ENCODE data around the gene MS4A18.

MS4A18 gene

DNA sequence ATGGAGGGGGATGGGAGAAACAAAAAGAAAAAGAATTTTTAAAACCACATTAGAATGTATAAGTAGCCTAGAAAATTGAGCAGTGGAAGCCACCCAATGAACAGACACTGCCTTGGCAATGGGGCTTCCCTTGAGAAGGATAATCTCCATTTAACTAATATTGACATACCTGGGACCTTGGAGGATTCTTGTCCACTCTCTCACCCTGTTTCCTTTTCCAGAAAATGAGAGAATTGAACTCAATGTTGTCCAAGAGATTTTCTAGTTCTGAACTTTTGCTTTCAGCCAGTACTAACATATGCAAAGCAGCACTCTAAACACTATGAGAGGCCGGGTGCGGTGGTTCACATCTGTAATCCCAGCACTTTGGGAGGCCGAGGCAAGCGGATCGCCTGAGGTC is 24.6 kb upstream of the MS4A18 start:
- Histone ChIP-seq H3K27me3 (no peaks in the 10 kb centered on the region), H3K9me3 (no peaks in the 10 kb centered on the region), H3K4me1 (no peaks in the 10 kb centered on the region), H3K36me3 (no peaks in the 10 kb centered on the region), H3K4me3 (ENCODE audit: low read depth, low read length) (no peak overlapping the region)
- TF ChIP-seq, protein P1, sequence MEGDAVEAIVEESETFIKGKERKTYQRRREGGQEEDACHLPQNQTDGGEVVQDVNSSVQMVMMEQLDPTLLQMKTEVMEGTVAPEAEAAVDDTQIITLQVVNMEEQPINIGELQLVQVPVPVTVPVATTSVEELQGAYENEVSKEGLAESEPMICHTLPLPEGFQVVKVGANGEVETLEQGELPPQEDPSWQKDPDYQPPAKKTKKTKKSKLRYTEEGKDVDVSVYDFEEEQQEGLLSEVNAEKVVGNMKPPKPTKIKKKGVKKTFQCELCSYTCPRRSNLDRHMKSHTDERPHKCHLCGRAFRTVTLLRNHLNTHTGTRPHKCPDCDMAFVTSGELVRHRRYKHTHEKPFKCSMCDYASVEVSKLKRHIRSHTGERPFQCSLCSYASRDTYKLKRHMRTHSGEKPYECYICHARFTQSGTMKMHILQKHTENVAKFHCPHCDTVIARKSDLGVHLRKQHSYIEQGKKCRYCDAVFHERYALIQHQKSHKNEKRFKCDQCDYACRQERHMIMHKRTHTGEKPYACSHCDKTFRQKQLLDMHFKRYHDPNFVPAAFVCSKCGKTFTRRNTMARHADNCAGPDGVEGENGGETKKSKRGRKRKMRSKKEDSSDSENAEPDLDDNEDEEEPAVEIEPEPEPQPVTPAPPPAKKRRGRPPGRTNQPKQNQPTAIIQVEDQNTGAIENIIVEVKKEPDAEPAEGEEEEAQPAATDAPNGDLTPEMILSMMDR (IDR thresholded peaks at IDR 0.05; ENCODE audit: low read depth, low read length) = no peak
- no peak for DNase-seq

DNA sequence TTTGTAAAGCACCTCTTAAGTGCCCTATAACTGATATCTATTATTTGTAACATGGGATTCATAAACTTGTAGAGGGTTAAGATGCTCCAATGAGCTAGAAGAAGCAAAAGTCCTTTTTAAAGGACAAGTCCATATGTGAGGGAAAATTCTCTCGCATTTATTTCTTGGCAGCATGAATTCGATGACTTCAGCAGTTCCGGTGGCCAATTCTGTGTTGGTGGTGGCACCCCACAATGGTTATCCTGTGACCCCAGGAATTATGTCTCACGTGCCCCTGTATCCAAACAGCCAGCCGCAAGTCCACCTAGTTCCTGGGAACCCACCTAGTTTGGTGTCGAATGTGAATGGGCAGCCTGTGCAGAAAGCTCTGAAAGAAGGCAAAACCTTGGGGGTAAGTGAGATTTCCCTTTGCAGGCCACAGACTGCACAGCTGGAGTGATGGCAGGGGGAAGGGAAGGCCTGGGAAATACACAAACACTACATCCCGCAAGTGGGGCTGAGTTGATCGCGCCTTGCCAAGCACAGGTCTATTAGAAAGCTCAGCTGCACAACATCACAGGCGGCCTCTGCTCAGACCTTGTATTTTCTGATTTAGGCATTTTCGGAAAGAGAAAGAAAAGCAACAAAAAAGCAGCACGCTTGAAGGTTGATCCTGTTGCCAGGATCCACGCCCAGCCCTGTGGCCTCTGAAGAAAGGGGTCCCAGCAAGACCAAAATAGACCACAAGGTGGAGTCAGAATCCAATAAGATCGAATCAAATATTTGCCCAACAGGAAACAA is 23.6 kb upstream of the MS4A18 start:
- Histone ChIP-seq H3K36me3 (no peaks in the 10 kb centered on the region), H3K4me1 (no peaks in the 10 kb centered on the region), H3K27me3 (no peaks in the 10 kb centered on the region), H3K4me3 (ENCODE audit: low read depth, low read length) (no peak overlapping the region), H3K9me3 (no peaks in the 10 kb centered on the region)
- TF ChIP-seq, protein P1 (IDR thresholded peaks at IDR 0.05; ENCODE audit: low read depth, low read length) = peak; percentile 53
- no peak for DNase-seq

DNA sequence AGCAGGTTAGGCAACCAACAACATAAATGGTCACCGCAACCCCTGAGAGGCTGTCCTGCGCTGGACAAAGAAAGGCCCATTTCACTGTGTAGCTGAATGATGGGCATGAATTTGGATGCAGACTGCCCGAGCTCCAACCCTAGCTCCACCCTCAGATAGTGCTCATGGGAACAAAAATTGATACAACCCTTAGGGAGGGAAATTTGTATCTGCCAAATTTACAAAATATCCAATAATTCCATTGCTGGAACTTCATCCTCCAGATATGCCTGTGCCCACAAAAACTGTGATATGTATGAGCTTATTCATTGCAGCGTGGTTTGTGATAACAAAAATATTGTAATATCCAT is 23.1 kb upstream of the MS4A18 start:
- Histone ChIP-seq H3K27me3 (no peaks in the 10 kb centered on the region), H3K36me3 (no peaks in the 10 kb centered on the region)
- TF ChIP-seq, protein P1 (IDR thresholded peaks at IDR 0.05; ENCODE audit: low read depth, low read length) = no peak

DNA sequence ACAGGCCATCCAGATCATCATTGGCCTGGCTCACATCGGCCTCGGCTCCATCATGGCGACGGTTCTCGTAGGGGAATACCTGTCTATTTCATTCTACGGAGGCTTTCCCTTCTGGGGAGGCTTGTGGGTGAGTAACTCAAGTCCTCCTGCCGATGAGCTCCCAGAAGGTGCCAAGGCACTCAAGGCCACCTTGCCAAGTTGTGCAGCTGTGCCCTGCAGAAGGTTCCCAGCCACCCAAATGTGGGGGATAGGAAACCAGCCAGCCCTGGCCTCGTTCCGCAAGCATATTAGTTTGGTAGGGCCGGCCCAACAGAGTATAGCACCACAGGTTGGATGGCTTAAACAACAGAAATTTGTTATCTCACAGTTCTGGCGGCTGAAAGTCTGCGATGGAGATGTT is 21.1 kb upstream of the MS4A18 start:
- Histone ChIP-seq H3K9me3 (no peaks in the 10 kb centered on the region), H3K36me3 (no peaks in the 10 kb centered on the region), H3K4me3 (ENCODE audit: low read depth, low read length) (no peak overlapping the region), H3K27me3 (no peaks in the 10 kb centered on the region), H3K4me1 (no peaks in the 10 kb centered on the region)
- DNase-seq = no peak
- TF ChIP-seq, protein P1 (IDR thresholded peaks at IDR 0.05; ENCODE audit: low read depth, low read length) = no peak

More for the DNA sequence above, 23.1 kb upstream of the MS4A18 start:
- Histone ChIP-seq H3K4me1 (no peaks in the 10 kb centered on the region), H3K9me3 (no peaks in the 10 kb centered on the region), H3K4me3 (ENCODE audit: low read depth, low read length) (no peak overlapping the region)
- no peak for DNase-seq

DNA sequence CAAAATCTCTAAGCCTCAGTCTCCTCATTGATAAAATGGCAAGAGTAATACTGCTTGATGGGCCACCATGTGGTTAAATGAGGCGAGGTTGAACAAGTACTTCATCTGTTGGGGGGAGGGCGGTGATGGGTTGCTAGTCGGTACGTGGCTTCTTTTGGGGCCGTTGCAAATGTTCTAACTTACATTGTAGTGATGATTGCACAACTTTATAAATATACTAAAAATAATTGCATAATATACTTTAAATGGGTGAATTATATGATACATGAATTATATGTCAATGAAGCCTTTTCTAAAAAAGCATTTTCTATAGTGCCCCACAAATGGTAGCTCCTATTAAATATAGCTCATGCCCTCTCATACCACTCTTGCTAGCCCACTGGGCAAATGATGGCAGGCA is 18.6 kb upstream of the MS4A18 start:
- H3K9me3 ChIP-seq = no peaks in the 10 kb centered on the region
- H3K4me3 ChIP-seq (ENCODE audit: low read depth, low read length) = no peak overlapping the region
- H3K36me3 ChIP-seq = no peaks in the 10 kb centered on the region
- H3K4me1 ChIP-seq = no peaks in the 10 kb centered on the region
- DNase-seq = no peak
- no peaks in the 10 kb centered on the region for H3K27me3 ChIP-seq
- TF ChIP-seq, protein P1 (IDR thresholded peaks at IDR 0.05; ENCODE audit: low read depth, low read length) = no peak

DNA sequence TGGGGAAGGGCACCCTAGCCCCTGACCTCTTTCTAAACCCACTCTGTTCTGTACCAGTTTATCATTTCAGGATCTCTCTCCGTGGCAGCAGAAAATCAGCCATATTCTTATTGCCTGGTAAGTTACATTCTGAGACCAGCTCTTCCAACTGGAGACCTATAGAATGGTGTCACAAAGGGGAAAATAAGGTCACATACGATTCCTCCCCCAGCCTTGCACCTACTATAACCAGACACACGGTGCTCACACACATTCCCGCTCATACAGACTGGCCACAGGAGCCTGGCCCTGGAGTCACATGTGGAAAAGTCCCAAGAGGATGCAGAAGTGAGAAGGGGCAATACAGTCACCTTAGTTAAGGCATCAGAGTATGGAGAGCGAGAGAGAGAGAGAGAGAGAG is 17.6 kb upstream of the MS4A18 start:
- Histone ChIP-seq H3K4me3 (ENCODE audit: low read depth, low read length) (no peak overlapping the region), H3K36me3 (no peaks in the 10 kb centered on the region), H3K9me3 (no peaks in the 10 kb centered on the region), H3K27me3 (no peaks in the 10 kb centered on the region), H3K4me1 (no peaks in the 10 kb centered on the region)
- TF ChIP-seq, protein P1 (IDR thresholded peaks at IDR 0.05; ENCODE audit: low read depth, low read length) = no peak
- DNase-seq = no peak
